Liver (tissue), 9 donors: ENCODE measurements around the gene TENT4B. TPM values are rescaled to one million over a fixed set of nuclear protein-coding genes. Genes with fewer than 3 reads are reported as not detected.

Source experiments
- DNase-seq: peaks from one replicate; pipeline ENCODE4 v3.0.0-alpha.2; 2017; ENCODE audit warnings: low spot score
- H3K27ac ChIP-seq, 2 donors: one replicate each; pipeline ENCODE4 v1.7.0; 2013; ENCODE audit warnings: inconsistent platforms in 2 of 2, low read length in 2 of 2, control low read depth in 1 of 2, low read depth in 1 of 2, mild to moderate bottlenecking in 1 of 2
- H3K27me3 ChIP-seq, 4 donors: one replicate each; pipeline versions ENCODE4 v1.6.1 to v1.7.0; 2013; ENCODE audit warnings: low read length in 3 of 4, inconsistent platforms in 1 of 4, mild to moderate bottlenecking in 1 of 4, moderate library complexity in 1 of 4; ENCODE audit not compliant: control insufficient read depth in 4 of 4, insufficient read depth in 4 of 4
- H3K36me3 ChIP-seq, 4 donors: one replicate each; pipeline versions ENCODE4 v1.6.1 to v1.7.0; 2013; ENCODE audit warnings: low read length in 3 of 4, mild to moderate bottlenecking in 3 of 4, low read depth in 1 of 4, moderate library complexity in 1 of 4; ENCODE audit not compliant: control insufficient read depth in 4 of 4, insufficient read depth in 3 of 4
- H3K4me1 ChIP-seq, 4 donors: one replicate each; pipeline versions ENCODE4 v1.6.1 to v1.7.0; 2013; ENCODE audit warnings: low read length in 3 of 4, mild to moderate bottlenecking in 3 of 4, moderate library complexity in 1 of 4; ENCODE audit not compliant: control insufficient read depth in 4 of 4, insufficient read depth in 4 of 4
- H3K4me3 ChIP-seq, 3 donors: one replicate each; pipeline versions ENCODE4 v1.6.1 to v1.7.0; 2013; ENCODE audit warnings: low read length in 3 of 3, control low read depth in 1 of 3, low read depth in 1 of 3, mild to moderate bottlenecking in 1 of 3
- H3K9ac ChIP-seq, 2 donors: one replicate each; pipeline ENCODE4 v1.7.0; 2013; ENCODE audit warnings: low read length in 2 of 2, mild to moderate bottlenecking in 2 of 2, moderate library complexity in 2 of 2, control low read depth in 1 of 2, low read depth in 1 of 2
- H3K9me3 ChIP-seq, 4 donors: one replicate each; pipeline versions ENCODE4 v1.6.1 to v1.7.0; 2013; ENCODE audit warnings: low read length in 3 of 4; ENCODE audit not compliant: control insufficient read depth in 4 of 4
- EGR1 ChIP-seq, 2 donors: IDR thresholded peaks; 2 replicates each; pipeline ENCODE4 v1.6.1; 2016 to 2018; ENCODE audit warnings: antibody characterized with exemption in 2 of 2, low read depth in 2 of 2
- FOXA1 ChIP-seq: IDR thresholded peaks from 2 replicates; pipeline ENCODE4 v1.6.1; 2016; ENCODE audit warnings: antibody characterized with exemption
- FOXA2 ChIP-seq: IDR thresholded peaks from 2 replicates; pipeline ENCODE4 v1.6.1; 2016; ENCODE audit warnings: antibody characterized with exemption
- GABPA ChIP-seq, 2 donors: IDR thresholded peaks in 1 of 2; conservative IDR thresholded peaks in 1 of 2; 2 replicates each; pipeline ENCODE4 v1.6.1; 2016; ENCODE audit warnings: antibody characterized with exemption in 2 of 2, mild to moderate bottlenecking in 1 of 2, moderate library complexity in 1 of 2
- HNF4A ChIP-seq, 2 donors: conservative IDR thresholded peaks; 2 replicates each; pipeline ENCODE4 v1.6.1; 2016; ENCODE audit warnings: antibody characterized with exemption in 2 of 2, mild to moderate bottlenecking in 2 of 2
- HNF4G ChIP-seq: IDR thresholded peaks from 2 replicates; pipeline ENCODE4 v1.6.1; 2016; ENCODE audit warnings: antibody characterized with exemption
- JUND ChIP-seq, 2 donors: IDR thresholded peaks; 2 replicates each; pipeline ENCODE4 v1.6.1; 2016; ENCODE audit warnings: antibody characterized with exemption in 2 of 2
- NR2F2 ChIP-seq: IDR thresholded peaks from 2 replicates; pipeline ENCODE4 v1.6.1; 2016; ENCODE audit warnings: antibody characterized with exemption
- RAD21 ChIP-seq, 2 donors: IDR thresholded peaks; 2 replicates each; pipeline ENCODE4 v1.6.1; 2016; ENCODE audit warnings: antibody characterized with exemption in 2 of 2, mild to moderate bottlenecking in 2 of 2
- SP1 ChIP-seq: IDR thresholded peaks from 2 replicates; pipeline ENCODE4 v1.6.1; 2018; ENCODE audit warnings: antibody characterized with exemption, mild to moderate bottlenecking
- TAF1 ChIP-seq: conservative IDR thresholded peaks from 2 replicates; pipeline ENCODE4 v1.6.1; 2016; ENCODE audit warnings: antibody characterized with exemption, mild to moderate bottlenecking
- WGBS: extraction: QIAGEN DNeasy Blood & Tissue Kit; methylation state at CpG from one replicate; pipeline ENCODE4 v1.1.7; 2013; 5-methylcytosine and 5-hydroxymethylcytosine counted together
- polyA plus RNA-seq, 2 donors: library from polyadenylated mRNA; stranded (reverse) in 1 of 2; unstranded in 1 of 2; fragments of 200-250 nt in 1 of 2; fragments of >200 nt in 1 of 2; fragmentation: Nextera tagmentation in 1 of 2; extraction: Ambion mirVana in 1 of 2; gene quantifications; one replicate each; pipeline versions ENCODE4 v1.2.1 to v1.2.3, GENCODE V29; 2013 to 2015
- total RNA-seq, 2 donors: library from RNA; depleted of rRNA; stranded (reverse); fragments of >200 nt; gene quantifications; one replicate each; pipeline ENCODE4 v1.2.3, GENCODE V29; 2014
- TF ChIP-seq, protein P1 (sequence below): IDR thresholded peaks from 2 replicates; pipeline ENCODE4 v1.6.1; 2016; ENCODE audit warnings: antibody characterized with exemption
- TF ChIP-seq, protein P2 (sequence below): IDR thresholded peaks from 2 replicates; pipeline ENCODE4 v1.6.1; 2016; ENCODE audit warnings: antibody characterized with exemption
- TF ChIP-seq, protein P3 (sequence below): IDR thresholded peaks from 2 replicates; pipeline ENCODE4 v1.6.1; 2016; ENCODE audit warnings: antibody characterized with exemption
- TF ChIP-seq, protein P4 (sequence below): IDR thresholded peaks from 2 replicates; pipeline ENCODE4 v1.6.1; 2016; ENCODE audit warnings: antibody characterized with exemption, mild to moderate bottlenecking
- TF ChIP-seq, protein P5 (sequence below): fragments of 150-350 bp; IDR thresholded peaks from 2 replicates; pipeline ENCODE4 v1.5.1; 2017; ENCODE audit warnings: improper control_type of control experiment, low read depth, low read length; ENCODE audit not compliant: missing input control
- donor health status: healthy.
- donor health status: healthy.
- donor health status: healthy.
- donor health status: healthy.
- donor health status: healthy.

Gene TENT4B
- total and polyA plus RNA-seq, 4 donors = 4.2 to 10.8 (median 7.9) TPM

DNA sequence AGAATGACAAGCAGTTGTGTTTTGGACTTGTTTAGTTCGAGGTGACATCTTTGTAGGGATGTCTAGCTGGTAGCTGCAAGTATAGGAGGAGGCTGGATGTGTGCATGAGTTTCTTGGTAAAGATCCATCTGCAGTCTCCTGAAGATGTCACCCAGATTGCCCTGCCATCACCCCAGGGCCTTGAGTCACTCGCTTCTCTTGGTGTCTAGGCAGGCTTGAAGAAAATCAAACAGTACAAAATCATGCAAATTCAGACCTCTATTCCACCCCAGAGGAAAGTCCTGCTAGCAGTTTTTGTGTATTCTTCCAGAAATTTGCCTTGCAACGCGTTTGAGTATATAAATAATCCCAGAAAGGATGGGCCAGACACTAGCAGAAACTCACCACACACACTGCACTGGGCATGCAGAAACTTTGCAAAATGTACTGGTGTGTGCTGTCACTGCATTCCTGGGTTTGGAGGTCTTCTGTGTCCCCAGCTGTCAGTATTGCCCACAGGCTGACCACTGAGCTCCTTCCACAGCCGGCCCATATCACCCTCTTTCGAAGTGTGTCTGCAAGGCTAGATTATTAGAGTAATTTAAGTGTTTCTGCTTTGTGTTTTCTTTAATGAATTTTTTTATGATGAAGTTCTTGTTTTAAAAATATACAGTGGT, 51.5 kb downstream of the TENT4B start:
- TF ChIP-seq HNF4G = no peak
- TF ChIP-seq, protein P1, sequence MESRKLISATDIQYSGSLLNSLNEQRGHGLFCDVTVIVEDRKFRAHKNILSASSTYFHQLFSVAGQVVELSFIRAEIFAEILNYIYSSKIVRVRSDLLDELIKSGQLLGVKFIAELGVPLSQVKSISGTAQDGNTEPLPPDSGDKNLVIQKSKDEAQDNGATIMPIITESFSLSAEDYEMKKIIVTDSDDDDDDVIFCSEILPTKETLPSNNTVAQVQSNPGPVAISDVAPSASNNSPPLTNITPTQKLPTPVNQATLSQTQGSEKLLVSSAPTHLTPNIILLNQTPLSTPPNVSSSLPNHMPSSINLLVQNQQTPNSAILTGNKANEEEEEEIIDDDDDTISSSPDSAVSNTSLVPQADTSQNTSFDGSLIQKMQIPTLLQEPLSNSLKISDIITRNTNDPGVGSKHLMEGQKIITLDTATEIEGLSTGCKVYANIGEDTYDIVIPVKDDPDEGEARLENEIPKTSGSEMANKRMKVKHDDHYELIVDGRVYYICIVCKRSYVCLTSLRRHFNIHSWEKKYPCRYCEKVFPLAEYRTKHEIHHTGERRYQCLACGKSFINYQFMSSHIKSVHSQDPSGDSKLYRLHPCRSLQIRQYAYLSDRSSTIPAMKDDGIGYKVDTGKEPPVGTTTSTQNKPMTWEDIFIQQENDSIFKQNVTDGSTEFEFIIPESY = no peak
- no peak for TF ChIP-seq HNF4A (conservative IDR thresholded peaks at IDR 0.05)
- no peak for DNase-seq
- no peaks in the 10 kb centered on the region for H3K27me3 ChIP-seq
- H3K27ac ChIP-seq = no peak overlapping the region
- H3K9me3 ChIP-seq = no peaks in the 10 kb centered on the region
- no peaks in the 10 kb centered on the region for H3K36me3 ChIP-seq
- no peak overlapping the region for H3K4me3 ChIP-seq
- H3K9ac ChIP-seq = no peak overlapping the region
- 85% methylated on average over 6 of the region's 6 CpGs for WGBS
- H3K4me1 ChIP-seq = peaks cover 6 to 42% (median 15%) of the 10 kb centered on the region in 4 donors

GRCh38 chr16:50207652-50208051, 54.5 kb downstream of the TENT4B start:
- Histone ChIP-seq H3K27ac (no peak overlapping the region), H3K4me1 (peaks cover 8 to 49% (median 27%) of the 10 kb centered on the region in 4 donors), H3K36me3 (peaks cover 0 to 9% (median under 1%) of the 10 kb centered on the region in 4 donors), H3K9me3 (no peaks in the 10 kb centered on the region), H3K4me3 (no peak overlapping the region), H3K27me3 (no peaks in the 10 kb centered on the region), H3K9ac (no peak overlapping the region)
- no peak for DNase-seq
- TF ChIP-seq NR2F2 (no peak), HNF4G (no peak), SP1 (no peak), FOXA2 (no peak), RAD21 (IDR thresholded peaks at IDR 0.05) (no peak), TAF1 (no peak), GABPA (IDR thresholded peaks at IDR 0.05 in 1 of 2, conservative IDR thresholded peaks at IDR 0.05 in 1 of 2) (no peak), FOXA1 (no peak), EGR1 (IDR thresholded peaks at IDR 0.05; ENCODE audit: low read depth in 2 of 2) (no peak), JUND (IDR thresholded peaks at IDR 0.05) (no peak), HNF4A (conservative IDR thresholded peaks at IDR 0.05) (no peak)
- TF ChIP-seq, protein P2, sequence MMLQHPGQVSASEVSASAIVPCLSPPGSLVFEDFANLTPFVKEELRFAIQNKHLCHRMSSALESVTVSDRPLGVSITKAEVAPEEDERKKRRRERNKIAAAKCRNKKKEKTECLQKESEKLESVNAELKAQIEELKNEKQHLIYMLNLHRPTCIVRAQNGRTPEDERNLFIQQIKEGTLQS = no peak
- TF ChIP-seq, protein P3, sequence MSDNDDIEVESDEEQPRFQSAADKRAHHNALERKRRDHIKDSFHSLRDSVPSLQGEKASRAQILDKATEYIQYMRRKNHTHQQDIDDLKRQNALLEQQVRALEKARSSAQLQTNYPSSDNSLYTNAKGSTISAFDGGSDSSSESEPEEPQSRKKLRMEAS = no peak
- TF ChIP-seq, protein P4, sequence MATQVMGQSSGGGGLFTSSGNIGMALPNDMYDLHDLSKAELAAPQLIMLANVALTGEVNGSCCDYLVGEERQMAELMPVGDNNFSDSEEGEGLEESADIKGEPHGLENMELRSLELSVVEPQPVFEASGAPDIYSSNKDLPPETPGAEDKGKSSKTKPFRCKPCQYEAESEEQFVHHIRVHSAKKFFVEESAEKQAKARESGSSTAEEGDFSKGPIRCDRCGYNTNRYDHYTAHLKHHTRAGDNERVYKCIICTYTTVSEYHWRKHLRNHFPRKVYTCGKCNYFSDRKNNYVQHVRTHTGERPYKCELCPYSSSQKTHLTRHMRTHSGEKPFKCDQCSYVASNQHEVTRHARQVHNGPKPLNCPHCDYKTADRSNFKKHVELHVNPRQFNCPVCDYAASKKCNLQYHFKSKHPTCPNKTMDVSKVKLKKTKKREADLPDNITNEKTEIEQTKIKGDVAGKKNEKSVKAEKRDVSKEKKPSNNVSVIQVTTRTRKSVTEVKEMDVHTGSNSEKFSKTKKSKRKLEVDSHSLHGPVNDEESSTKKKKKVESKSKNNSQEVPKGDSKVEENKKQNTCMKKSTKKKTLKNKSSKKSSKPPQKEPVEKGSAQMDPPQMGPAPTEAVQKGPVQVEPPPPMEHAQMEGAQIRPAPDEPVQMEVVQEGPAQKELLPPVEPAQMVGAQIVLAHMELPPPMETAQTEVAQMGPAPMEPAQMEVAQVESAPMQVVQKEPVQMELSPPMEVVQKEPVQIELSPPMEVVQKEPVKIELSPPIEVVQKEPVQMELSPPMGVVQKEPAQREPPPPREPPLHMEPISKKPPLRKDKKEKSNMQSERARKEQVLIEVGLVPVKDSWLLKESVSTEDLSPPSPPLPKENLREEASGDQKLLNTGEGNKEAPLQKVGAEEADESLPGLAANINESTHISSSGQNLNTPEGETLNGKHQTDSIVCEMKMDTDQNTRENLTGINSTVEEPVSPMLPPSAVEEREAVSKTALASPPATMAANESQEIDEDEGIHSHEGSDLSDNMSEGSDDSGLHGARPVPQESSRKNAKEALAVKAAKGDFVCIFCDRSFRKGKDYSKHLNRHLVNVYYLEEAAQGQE = no peak
- TF ChIP-seq, protein P1 = no peak
- TF ChIP-seq, protein P5, sequence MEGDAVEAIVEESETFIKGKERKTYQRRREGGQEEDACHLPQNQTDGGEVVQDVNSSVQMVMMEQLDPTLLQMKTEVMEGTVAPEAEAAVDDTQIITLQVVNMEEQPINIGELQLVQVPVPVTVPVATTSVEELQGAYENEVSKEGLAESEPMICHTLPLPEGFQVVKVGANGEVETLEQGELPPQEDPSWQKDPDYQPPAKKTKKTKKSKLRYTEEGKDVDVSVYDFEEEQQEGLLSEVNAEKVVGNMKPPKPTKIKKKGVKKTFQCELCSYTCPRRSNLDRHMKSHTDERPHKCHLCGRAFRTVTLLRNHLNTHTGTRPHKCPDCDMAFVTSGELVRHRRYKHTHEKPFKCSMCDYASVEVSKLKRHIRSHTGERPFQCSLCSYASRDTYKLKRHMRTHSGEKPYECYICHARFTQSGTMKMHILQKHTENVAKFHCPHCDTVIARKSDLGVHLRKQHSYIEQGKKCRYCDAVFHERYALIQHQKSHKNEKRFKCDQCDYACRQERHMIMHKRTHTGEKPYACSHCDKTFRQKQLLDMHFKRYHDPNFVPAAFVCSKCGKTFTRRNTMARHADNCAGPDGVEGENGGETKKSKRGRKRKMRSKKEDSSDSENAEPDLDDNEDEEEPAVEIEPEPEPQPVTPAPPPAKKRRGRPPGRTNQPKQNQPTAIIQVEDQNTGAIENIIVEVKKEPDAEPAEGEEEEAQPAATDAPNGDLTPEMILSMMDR = no peak
- 57% methylated on average over 3 of the region's 3 CpGs for WGBS
